Gastrocnemius medialis (tissue), 4 donors: Measurements from ENCODE around the gene C1orf35.

Experiments
- CTCF ChIP-seq, 5 experiments: fragments of 450-650 bp in 3 of 5; fragments of 200-600 bp in 2 of 5; sonication (generic) in 2 of 5; IDR thresholded peaks in 4 of 5; conservative IDR thresholded peaks in 1 of 5; 1 replicate in 4 of 5; 2 replicates in 1 of 5; pipeline ENCODE4 v1.5.1; 2016 to 2019; ENCODE audit warnings: antibody characterized with exemption in 5 of 5, mild to moderate bottlenecking in 3 of 5, moderate library complexity in 3 of 5
- POLR2A ChIP-seq, 2 donors: fragments of 450-650 bp; IDR thresholded peaks; one replicate each; pipeline ENCODE4 v1.6.1; 2017; ENCODE audit warnings: antibody characterized with exemption in 2 of 2, mild to moderate bottlenecking in 2 of 2, moderate library complexity in 2 of 2

- TF ChIP-seq CTCF (IDR thresholded peaks at IDR 0.05 in 4 of 5, conservative IDR thresholded peaks at IDR 0.05 in 1 of 5) (no peak), POLR2A (IDR thresholded peaks at IDR 0.05) (no peak)
These were observed 21.4 kb downstream of the C1orf35 start for GRCh38 chr1:228081578-228082213.
